SK-N-SH treated with all-trans-retinoic acid at 6 μM for 48 hours (cell line): Measurements from ENCODE around the gene F2.

ENCODE experiments used
- ZC3H10 ChIP-seq: fragments of 250-450 bp; sonication (Bioruptor Pico); IDR thresholded peaks from 2 replicates; pipeline ENCODE4 v1.5.1; 2021; ENCODE audit warnings: mild to moderate bottlenecking, moderate library complexity
- ZFP30 ChIP-seq: fragments of 450-650 bp; formaldehyde crosslinking; IDR thresholded peaks from 2 replicates; pipeline ENCODE4 v1.5.0; 2022; ENCODE audit warnings: mild to moderate bottlenecking, moderate library complexity

- no peak for TF ChIP-seq ZFP30 (CRISPR knock-in tag)
- TF ChIP-seq ZC3H10 (CRISPR knock-in tag) = no peak
These were observed 24.8 kb downstream of the F2 start for GRCh38 chr11:46743693-46744339.
